Endodermal cell (in vitro differentiated cells): ENCODE data around the gene GBF1. TPM values are rescaled to one million over a fixed set of nuclear protein-coding genes. Genes with fewer than 3 reads are reported as not detected.

ENCODE experiments used
- DNase-seq: peaks from one replicate; pipeline ENCODE4 v3.0.0-alpha.2; 2017
- H3K27ac ChIP-seq: 2 replicates; pipeline ENCODE4 v1.5.1; 2013; ENCODE audit warnings: mild to moderate bottlenecking, low read depth, low read length, moderate library complexity
- H3K27me3 ChIP-seq: 2 replicates; pipeline ENCODE4 v1.6.1; 2013; ENCODE audit warnings: mild to moderate bottlenecking, low read length, moderate library complexity; ENCODE audit not compliant: insufficient read depth, control insufficient read depth, poor library complexity, severe bottlenecking
- H3K36me3 ChIP-seq: 2 replicates; pipeline ENCODE4 v1.7.0; 2013; ENCODE audit warnings: mild to moderate bottlenecking, low read length, moderate library complexity; ENCODE audit not compliant: control insufficient read depth, insufficient read depth
- H3K4me1 ChIP-seq: one replicate; pipeline ENCODE4 v1.7.0; 2013; ENCODE audit warnings: low read length; ENCODE audit not compliant: control insufficient read depth, insufficient read depth
- H3K4me3 ChIP-seq: 2 replicates; pipeline ENCODE4 v1.5.1; 2013; ENCODE audit warnings: mild to moderate bottlenecking, low read length, moderate library complexity
- H3K9ac ChIP-seq: 2 replicates; pipeline ENCODE4 v1.6.1; 2013; ENCODE audit warnings: mild to moderate bottlenecking, low read length, moderate library complexity; ENCODE audit not compliant: poor library complexity, severe bottlenecking; ENCODE audit errors: extremely low read depth
- H3K9me3 ChIP-seq: 2 replicates; pipeline ENCODE4 v1.6.1; 2013; ENCODE audit warnings: mild to moderate bottlenecking, low read length, moderate library complexity; ENCODE audit not compliant: control insufficient read depth
- H3K27ac Mint-ChIP-seq: 2 replicates; pipeline ENCODE4 v1.8.0; 2020; ENCODE audit warnings: mixed read lengths
- H3K27me3 Mint-ChIP-seq: 2 replicates; pipeline ENCODE4 v1.8.0; 2021; ENCODE audit warnings: mild to moderate bottlenecking, mixed read lengths; ENCODE audit not compliant: insufficient read depth
- H3K36me3 Mint-ChIP-seq: 2 replicates; pipeline ENCODE4 v1.8.0; 2020; ENCODE audit warnings: low read depth, mixed read lengths
- H3K4me1 Mint-ChIP-seq: 2 replicates; pipeline ENCODE4 v1.8.0; 2020; ENCODE audit warnings: mixed read lengths
- H3K4me3 Mint-ChIP-seq: 2 replicates; pipeline ENCODE4 v1.8.0; 2020; ENCODE audit warnings: mild to moderate bottlenecking, moderate library complexity, mixed read lengths
- H3K9me3 Mint-ChIP-seq: 2 replicates; pipeline ENCODE4 v1.8.0; 2020; ENCODE audit warnings: mild to moderate bottlenecking, mixed read lengths
- WGBS, 2 experiments: methylation state at CpG; one replicate each; pipeline versions ENCODE4 v1.1.5 to v1.1.7; 2013; ENCODE audit warnings: missing lambda C conversion rate in 2 of 2, mixed read lengths in 1 of 2; ENCODE audit not compliant: insufficient coverage in 1 of 2, insufficient read length in 1 of 2; 5-methylcytosine and 5-hydroxymethylcytosine counted together
- total RNA-seq, 2 donors: library from RNA; stranded (reverse); fragmentation: NEBNext Ultra II Directional in 1 of 2; extraction: Animal tissue kit (Norgen Biotek cat#: 25700) in 1 of 2; gene quantifications; 2 replicates in 1 of 2; 3 replicates in 1 of 2; pipeline ENCODE4 v1.2.1, GENCODE V29; 2021
- TF ChIP-seq, protein P1 (sequence below): fragments of 200-600 bp; sonication (generic); conservative IDR thresholded peaks from 2 replicates; pipeline ENCODE4 v1.5.0; 2021; ENCODE audit warnings: antibody characterized with exemption, mild to moderate bottlenecking

The GBF1 gene
- total RNA-seq, 2 donors from 2014 or later = 31.1 to 31.4 TPM

- TF ChIP-seq, protein P1, sequence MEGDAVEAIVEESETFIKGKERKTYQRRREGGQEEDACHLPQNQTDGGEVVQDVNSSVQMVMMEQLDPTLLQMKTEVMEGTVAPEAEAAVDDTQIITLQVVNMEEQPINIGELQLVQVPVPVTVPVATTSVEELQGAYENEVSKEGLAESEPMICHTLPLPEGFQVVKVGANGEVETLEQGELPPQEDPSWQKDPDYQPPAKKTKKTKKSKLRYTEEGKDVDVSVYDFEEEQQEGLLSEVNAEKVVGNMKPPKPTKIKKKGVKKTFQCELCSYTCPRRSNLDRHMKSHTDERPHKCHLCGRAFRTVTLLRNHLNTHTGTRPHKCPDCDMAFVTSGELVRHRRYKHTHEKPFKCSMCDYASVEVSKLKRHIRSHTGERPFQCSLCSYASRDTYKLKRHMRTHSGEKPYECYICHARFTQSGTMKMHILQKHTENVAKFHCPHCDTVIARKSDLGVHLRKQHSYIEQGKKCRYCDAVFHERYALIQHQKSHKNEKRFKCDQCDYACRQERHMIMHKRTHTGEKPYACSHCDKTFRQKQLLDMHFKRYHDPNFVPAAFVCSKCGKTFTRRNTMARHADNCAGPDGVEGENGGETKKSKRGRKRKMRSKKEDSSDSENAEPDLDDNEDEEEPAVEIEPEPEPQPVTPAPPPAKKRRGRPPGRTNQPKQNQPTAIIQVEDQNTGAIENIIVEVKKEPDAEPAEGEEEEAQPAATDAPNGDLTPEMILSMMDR = no peak
- Histone ChIP-seq H3K9ac (peak overlapping the region; percentile 49), H3K36me3 (peaks cover 6% of the 10 kb centered on the region), H3K4me3 (peak overlapping the region; percentile 89), H3K9me3 (no peaks in the 10 kb centered on the region), H3K27me3 (peaks cover 11% of the 10 kb centered on the region), H3K4me1 (peaks cover 7% of the 10 kb centered on the region), H3K27ac (no peak overlapping the region)
- Mint-ChIP-seq H3K4me3 (peak overlapping the region; percentile 70), H3K4me1 (peaks cover 24% of the 10 kb centered on the region), H3K9me3 (no peaks in the 10 kb centered on the region), H3K27ac (peak overlapping the region; percentile 49), H3K36me3 (peaks cover 6% of the 10 kb centered on the region), H3K27me3 (peaks cover 24% of the 10 kb centered on the region)
- no peak for DNase-seq
- 40 to 49% methylated on average over 16 to 30 of the region's 30 CpGs for WGBS, 2 experiments
These were observed 148.2 kb downstream of the GBF1 start for GRCh38 chr10:102393411-102394078.

GRCh38 chr10:102394079-102394800 lies 148.9 kb downstream of the GBF1 start:
- peaks cover 7% of the 10 kb centered on the region for H3K4me1 ChIP-seq
- 0% methylated on average over 22 to 71 of the region's 71 CpGs for WGBS, 2 experiments
- Mint-ChIP-seq H3K4me1 (peaks cover 24% of the 10 kb centered on the region), H3K4me3 (peak overlapping the region; percentile 70), H3K9me3 (no peaks in the 10 kb centered on the region), H3K27me3 (peaks cover 24% of the 10 kb centered on the region), H3K36me3 (peaks cover 6% of the 10 kb centered on the region), H3K27ac (peak overlapping the region; percentile 59)
- peaks cover 6% of the 10 kb centered on the region for H3K36me3 ChIP-seq
- no peak overlapping the region for H3K27ac ChIP-seq
- DNase-seq = peak; percentile 96
- peak overlapping the region; percentile 49 for H3K9ac ChIP-seq
- H3K4me3 ChIP-seq = peak overlapping the region; percentile 89
- H3K27me3 ChIP-seq = peaks cover 11% of the 10 kb centered on the region
- H3K9me3 ChIP-seq = no peaks in the 10 kb centered on the region
- TF ChIP-seq, protein P1 = peak; percentile 99

DNA sequence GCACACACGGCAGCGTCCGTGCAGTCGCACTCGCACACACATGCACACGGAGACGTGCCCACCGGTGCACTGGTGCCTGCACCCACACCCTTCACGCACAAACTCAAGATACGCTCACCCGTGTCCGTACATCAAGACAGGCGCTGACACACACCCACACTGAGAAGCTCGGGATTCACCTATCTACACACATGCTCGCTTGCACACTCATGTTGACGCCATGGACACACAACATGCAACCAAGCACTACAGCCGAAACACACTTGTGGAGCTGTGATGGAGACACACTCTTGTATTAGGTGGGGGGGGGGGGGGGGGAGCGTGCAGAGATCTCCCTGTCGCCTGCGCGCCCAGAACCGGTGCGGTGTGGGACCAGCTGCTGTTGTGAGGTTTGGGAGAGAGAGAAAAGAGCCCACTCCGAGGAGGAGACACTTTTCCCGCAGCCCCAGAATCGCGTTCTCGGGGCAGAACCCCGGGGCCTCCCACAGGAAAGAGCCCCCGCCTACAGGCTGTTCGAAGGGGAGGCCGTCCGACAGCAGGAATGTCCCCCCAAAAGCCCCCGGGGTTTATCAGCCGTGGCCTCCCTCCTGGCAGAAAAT lies 149.6 kb downstream of the GBF1 start:
- Histone ChIP-seq H3K27ac (no peak overlapping the region), H3K27me3 (peaks cover 11% of the 10 kb centered on the region), H3K9me3 (no peaks in the 10 kb centered on the region), H3K4me1 (peaks cover 7% of the 10 kb centered on the region), H3K4me3 (peak overlapping the region; percentile 89), H3K9ac (peak overlapping the region; percentile 49), H3K36me3 (peaks cover 8% of the 10 kb centered on the region)
- peaks cover 8% of the 10 kb centered on the region for H3K36me3 Mint-ChIP-seq
- peaks cover 25% of the 10 kb centered on the region for H3K27me3 Mint-ChIP-seq
- 3 to 4% methylated on average over 18 to 33 of the region's 35 CpGs for WGBS, 2 experiments
- H3K27ac Mint-ChIP-seq = peak overlapping the region; percentile 59
- DNase-seq = no peak
- H3K4me3 Mint-ChIP-seq = peak overlapping the region; percentile 70
- H3K9me3 Mint-ChIP-seq = no peaks in the 10 kb centered on the region
- TF ChIP-seq, protein P1 = no peak
- H3K4me1 Mint-ChIP-seq = peaks cover 22% of the 10 kb centered on the region
